Measurements from ENCODE around the gene FZD8.

DNA sequence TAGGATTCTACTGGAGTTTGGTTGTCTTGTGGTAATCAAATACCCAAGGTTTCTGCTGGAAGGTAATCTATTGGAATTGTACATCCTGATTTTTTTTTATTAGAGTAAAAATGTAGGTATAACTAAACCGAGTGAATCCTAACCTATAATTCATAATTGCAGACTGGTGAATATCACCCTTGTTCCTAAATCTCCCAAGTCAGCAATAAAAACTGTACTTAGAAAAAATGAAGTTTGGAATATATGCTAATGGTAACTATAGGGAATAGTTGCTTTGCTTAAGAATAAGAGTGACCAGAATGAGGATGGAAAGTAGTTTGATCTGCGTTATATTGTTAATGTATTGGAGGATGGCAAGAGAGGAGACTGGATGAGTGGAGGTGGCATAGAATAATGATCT lies 10.7 kb upstream of the FZD8 start:
- TF ChIP-seq, protein P1, sequence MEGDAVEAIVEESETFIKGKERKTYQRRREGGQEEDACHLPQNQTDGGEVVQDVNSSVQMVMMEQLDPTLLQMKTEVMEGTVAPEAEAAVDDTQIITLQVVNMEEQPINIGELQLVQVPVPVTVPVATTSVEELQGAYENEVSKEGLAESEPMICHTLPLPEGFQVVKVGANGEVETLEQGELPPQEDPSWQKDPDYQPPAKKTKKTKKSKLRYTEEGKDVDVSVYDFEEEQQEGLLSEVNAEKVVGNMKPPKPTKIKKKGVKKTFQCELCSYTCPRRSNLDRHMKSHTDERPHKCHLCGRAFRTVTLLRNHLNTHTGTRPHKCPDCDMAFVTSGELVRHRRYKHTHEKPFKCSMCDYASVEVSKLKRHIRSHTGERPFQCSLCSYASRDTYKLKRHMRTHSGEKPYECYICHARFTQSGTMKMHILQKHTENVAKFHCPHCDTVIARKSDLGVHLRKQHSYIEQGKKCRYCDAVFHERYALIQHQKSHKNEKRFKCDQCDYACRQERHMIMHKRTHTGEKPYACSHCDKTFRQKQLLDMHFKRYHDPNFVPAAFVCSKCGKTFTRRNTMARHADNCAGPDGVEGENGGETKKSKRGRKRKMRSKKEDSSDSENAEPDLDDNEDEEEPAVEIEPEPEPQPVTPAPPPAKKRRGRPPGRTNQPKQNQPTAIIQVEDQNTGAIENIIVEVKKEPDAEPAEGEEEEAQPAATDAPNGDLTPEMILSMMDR (IDR thresholded peaks at IDR 0.05; ENCODE audit: insufficient read depth, low read length), result no peak
- TF ChIP-seq POLR2AphosphoS5 (IDR thresholded peaks at IDR 0.05; ENCODE audit: low read depth) (no peak), GABPA (IDR thresholded peaks at IDR 0.05; ENCODE audit: low read depth) (no peak), REST (IDR thresholded peaks at IDR 0.05; ENCODE audit: insufficient replicate concordance, low read depth) (no peak), SPI1 (IDR thresholded peaks at IDR 0.05; ENCODE audit: borderline replicate concordance, low read depth) (no peak)
